Fibroblast of villous mesenchyme (primary cell): ENCODE results near the gene RSF1. TPM values are rescaled to one million over a fixed set of nuclear protein-coding genes. Genes with fewer than 3 reads are reported as not detected.

Experiments
- DNase-seq: peaks from one replicate; pipeline ENCODE4 v3.0.0-alpha.2; 2010; ENCODE audit warnings: low read depth
- H3K4me3 ChIP-seq: 2 replicates; pipeline ENCODE4 v1.5.1; 2011; ENCODE audit warnings: low read depth, mild to moderate bottlenecking, low read length
- total RNA-seq: library from RNA; depleted of rRNA; stranded (reverse); fragments of >200 nt; gene quantifications from 2 replicates; pipeline ENCODE4 v1.2.3, GENCODE V29; 2012
- TF ChIP-seq, protein P1 (sequence below): IDR thresholded peaks from 2 replicates; pipeline ENCODE4 v1.5.1; 2012; ENCODE audit warnings: low read depth, mild to moderate bottlenecking, low read length; ENCODE audit not compliant: insufficient read depth

RSF1 gene
- total RNA-seq, 1 donor: 46.2 TPM

- no peak for DNase-seq
- no peak overlapping the region for H3K4me3 ChIP-seq
- TF ChIP-seq, protein P1, sequence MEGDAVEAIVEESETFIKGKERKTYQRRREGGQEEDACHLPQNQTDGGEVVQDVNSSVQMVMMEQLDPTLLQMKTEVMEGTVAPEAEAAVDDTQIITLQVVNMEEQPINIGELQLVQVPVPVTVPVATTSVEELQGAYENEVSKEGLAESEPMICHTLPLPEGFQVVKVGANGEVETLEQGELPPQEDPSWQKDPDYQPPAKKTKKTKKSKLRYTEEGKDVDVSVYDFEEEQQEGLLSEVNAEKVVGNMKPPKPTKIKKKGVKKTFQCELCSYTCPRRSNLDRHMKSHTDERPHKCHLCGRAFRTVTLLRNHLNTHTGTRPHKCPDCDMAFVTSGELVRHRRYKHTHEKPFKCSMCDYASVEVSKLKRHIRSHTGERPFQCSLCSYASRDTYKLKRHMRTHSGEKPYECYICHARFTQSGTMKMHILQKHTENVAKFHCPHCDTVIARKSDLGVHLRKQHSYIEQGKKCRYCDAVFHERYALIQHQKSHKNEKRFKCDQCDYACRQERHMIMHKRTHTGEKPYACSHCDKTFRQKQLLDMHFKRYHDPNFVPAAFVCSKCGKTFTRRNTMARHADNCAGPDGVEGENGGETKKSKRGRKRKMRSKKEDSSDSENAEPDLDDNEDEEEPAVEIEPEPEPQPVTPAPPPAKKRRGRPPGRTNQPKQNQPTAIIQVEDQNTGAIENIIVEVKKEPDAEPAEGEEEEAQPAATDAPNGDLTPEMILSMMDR: no peak
Measured at GRCh38 chr11:77800449-77800848, 20.1 kb downstream of the RSF1 start.

GRCh38 chr11:77799338-77799737 is 21.2 kb downstream of the RSF1 start:
- no peak for DNase-seq
- H3K4me3 ChIP-seq: no peak overlapping the region
- TF ChIP-seq, protein P1: no peak

DNA sequence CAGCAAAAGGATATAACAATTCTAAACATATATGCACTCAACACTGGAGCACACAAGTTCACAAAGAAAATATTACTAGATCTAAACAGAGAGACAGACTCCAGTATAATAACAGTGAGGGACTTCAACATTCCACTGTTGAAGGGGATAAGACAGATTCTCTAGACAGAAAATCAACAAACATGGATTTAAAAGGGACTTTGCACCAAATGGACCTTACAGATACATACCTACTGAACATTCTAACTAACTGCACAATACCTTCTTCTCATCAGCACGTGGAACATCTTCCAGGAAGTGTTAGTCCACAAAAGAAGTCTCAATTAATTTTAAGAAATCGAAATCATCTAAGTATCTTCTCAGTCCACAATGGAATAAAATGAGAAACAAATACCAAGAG is 26.6 kb downstream of the RSF1 start:
- no peak for DNase-seq
- TF ChIP-seq, protein P1: no peak
- H3K4me3 ChIP-seq: no peak overlapping the region

GRCh38 chr11:77791301-77791700 is 29.2 kb downstream of the RSF1 start:
- no peak for DNase-seq
- TF ChIP-seq, protein P1: no peak
- no peak overlapping the region for H3K4me3 ChIP-seq

- TF ChIP-seq, protein P1: no peak
- H3K4me3 ChIP-seq: no peak overlapping the region
- DNase-seq: no peak
Measured at GRCh38 chr11:77789731-77790476, 30.6 kb downstream of the RSF1 start.

- no peak overlapping the region for H3K4me3 ChIP-seq
- no peak for DNase-seq
- TF ChIP-seq, protein P1: no peak
Measured at GRCh38 chr11:77789061-77789730, 31.3 kb downstream of the RSF1 start.
